GM21529 (cell line): Measurements from ENCODE around the gene TNNC1.

Experiments used
- ATAC-seq: cut with Tn5 transposase; IDR thresholded peaks from one replicate; pipeline ENCODE4 v1.9.1; 2021; ENCODE audit not compliant: unreplicated experiment

The TNNC1 gene

DNA sequence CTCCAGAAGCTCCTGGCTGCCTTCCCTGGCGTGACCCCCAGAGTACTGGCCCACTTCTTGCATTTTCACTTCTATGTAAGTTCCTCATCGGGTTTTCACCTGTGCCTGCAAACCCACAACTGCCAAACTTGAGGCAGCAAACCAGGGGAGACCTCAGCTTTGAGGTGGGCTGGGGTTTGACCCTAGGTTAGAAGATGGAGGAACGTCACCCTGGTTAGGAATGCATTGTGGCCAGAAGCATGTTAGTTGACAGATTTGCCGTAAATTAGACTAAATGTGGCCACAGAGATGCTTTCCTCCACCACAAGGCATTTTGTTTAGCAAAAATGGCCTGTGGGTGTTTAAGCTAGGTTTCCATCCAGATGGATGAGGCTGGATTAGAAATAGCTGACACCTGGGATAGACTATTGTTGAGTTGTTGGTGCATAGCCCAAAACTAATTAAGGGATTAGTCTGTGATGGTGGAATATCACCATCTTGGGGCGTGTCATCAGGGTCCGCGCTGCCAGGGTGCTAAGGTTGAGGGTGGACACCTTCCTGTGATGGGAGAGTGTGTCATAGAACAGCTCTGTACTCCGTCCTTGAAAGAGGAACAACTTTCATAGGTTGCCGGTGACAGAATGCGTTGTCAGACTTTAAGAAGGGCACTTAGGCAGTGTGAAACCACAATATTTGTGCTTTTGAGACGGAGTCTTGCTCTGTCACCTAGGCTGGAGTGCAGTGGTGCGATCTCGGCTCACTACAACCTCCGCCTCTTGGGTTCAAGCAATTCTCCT is 5.1 kb upstream of the TNNC1 start:
- ATAC-seq = no peak

DNA sequence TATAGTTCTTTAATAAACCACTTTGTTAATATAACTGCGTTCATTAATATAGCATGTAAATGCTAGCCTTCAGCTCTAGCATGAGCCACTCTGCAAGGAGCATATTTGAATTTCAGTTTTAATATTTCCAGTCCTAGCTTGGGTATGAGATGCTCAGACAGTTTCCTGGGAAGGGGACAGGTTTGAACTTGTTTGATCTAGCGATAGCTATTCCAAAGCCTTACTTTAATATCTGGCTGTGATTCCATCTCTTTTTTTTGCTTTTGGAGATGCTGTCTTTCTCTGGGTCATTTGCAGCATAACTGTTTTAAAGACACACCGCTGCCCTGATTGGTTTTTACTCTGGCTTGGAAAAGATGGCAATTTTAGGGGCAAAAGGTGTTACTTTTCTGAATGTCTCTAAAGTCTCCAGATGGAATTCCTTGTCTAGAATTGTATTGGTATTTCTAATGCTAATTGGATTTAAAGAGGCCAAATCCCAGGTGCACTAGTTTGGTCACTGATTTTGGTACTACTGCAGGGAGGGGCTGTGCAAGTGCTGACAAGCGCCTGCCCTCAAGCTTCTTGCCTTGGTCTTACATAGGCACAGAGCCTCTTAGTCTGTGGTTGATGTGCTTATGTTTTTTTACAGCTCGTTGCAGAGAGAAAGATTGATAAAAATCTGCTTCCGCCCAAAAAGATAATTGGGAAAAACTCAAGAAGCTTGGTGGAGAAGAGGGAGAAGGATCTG is 4.4 kb upstream of the TNNC1 start:
- no peak for ATAC-seq

DNA sequence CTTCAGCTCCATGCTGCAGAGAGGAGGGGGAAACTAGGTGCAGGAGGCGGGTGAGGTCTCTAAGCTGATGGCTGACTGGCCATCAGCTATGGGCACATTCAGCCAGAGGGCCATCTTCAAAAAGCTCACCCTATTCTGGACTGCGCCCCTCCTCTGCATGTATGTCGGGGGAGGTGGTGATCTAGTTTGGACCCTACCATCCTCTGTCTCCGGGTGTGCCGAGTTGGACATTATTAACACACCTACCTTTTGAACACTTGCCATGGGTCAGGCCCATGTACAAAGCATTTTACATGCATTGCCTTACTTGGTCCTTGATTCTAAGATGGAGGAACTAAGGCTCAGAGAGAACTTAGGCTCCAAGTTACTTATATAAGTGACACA is 3.0 kb upstream of the TNNC1 start:
- no peak for ATAC-seq

DNA sequence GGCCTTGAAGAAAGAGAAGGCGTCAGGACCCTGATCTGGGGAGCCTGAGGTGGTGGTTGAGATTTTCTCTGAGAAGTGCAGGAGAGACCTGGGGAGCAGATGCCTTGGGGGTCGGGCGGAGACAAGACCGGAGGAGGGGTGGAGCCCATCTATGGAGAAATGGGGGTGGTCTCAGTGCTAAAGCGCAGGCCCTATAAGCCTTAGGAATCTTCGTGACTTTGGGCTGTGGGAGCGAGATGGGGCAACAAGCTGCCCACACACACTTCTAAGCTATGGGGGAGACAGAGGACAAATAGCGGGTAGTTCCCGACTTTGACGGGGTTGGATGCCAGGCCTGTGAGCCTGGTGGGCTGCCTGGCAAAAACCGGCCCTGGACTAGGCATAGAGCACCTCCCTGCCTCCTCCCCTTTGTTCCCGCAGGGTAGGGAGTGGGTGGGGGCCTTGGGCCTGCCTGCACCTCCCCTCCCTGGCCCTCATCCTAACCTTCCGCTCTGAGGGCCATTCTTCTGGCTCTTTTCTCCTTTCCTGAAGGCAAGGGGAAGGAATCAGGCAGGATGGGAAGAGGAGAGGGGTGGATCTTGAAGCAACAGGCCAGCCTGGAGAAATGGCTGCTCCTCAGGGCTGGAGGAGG is 2.4 kb upstream of the TNNC1 start:
- ATAC-seq = no peak

DNA sequence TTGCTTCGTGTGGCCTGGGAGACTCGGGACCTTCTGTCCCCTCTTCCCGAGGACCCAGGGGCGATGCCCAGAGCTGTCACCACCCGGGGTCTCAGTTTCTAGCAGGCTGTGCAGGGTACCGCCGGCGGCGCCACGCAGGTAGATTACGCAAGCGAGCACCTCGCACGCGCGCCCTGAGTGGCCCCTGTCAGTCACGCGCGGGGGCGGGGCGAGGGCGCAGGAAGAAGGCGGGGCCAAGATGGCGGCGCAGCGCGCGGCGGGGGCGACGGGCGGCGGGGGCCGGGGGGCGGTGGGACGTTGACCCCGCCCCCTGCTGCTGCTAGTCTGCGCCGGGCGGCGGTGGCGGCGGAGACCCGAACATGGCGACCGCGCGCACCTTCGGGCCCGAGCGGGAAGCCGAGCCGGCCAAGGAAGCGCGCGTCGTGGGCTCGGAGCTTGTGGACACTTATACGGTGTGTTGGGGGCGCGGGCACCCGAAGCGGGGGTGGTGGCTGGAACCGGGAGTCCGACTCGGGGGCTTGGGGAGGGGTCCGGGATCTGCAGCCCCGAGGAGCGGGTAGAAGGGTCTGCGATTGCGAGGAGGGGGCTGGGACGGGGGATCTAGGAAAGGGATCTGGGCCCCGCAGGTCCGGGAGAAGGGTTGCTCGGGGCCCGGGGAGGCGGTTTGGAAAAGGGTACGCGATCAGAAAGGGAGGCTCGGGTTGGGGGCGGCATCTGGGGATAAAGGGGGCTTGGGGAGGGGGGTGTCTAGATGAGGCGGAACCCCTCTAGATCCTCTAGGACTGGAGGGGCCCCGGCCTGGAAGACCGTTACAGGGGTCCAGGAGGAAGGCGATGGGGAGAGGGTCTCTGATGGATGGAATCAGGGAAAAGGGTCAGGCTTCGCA is 1.7 kb upstream of the TNNC1 start, which contains the start of gene NISCH:
Gene NISCH (plus strand): TSS at position 322 of the 886 bp plus-strand sequence. CDS start 38 bp downstream, at position 360.
- ATAC-seq = peak; percentile 75

DNA sequence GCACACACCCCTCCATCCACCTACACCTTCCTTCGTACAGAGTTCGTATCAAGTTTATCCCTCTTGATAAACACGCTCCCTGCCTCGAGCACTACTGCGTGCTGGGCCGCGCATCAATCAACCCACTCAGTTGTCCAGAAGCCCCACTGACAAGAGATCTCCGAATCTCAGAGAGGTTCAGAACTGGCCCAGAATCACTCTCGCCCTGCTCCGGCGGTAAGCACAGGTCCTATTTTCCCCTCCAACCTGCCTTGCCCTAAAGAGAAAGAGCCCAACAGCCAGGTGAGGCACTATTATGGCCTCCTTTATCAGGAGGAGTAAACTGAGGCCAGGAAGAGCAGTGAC is 1.1 kb upstream of the TNNC1 start:
- ATAC-seq = no peak

DNA sequence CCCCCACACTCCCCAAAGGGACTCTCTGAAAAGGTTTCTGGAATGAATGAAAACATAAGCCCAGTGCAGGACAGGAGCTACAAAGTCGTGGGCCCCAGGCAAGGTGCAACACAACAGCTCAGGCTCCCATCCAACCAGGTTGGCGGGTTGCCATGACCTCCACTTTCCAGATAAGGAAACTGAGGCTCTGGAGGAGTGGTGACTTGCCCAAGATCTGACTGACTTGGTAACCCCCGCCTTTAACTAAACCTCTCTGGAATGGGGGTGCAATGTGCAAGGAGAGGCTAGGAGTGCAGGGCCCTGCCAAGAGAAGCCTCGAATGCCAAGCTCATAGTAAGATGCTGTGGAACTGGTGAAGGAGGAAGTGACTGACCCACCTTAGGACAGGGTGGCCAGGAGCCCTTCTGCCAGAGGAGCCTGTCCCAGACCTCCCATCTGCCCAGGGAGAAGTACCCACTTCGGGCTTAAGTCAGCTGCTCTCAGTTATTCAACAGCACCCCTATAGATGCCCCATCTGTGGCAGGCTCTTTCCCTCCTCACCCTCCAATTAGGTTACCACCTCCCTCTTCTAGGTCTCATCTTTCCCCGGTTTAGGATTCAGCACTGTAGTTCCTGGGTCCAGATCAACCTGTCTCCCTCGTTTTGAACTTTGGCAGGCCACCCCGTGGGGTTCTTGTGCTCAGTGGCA is 553 bp upstream of the TNNC1 start:
- ATAC-seq = no peak

DNA sequence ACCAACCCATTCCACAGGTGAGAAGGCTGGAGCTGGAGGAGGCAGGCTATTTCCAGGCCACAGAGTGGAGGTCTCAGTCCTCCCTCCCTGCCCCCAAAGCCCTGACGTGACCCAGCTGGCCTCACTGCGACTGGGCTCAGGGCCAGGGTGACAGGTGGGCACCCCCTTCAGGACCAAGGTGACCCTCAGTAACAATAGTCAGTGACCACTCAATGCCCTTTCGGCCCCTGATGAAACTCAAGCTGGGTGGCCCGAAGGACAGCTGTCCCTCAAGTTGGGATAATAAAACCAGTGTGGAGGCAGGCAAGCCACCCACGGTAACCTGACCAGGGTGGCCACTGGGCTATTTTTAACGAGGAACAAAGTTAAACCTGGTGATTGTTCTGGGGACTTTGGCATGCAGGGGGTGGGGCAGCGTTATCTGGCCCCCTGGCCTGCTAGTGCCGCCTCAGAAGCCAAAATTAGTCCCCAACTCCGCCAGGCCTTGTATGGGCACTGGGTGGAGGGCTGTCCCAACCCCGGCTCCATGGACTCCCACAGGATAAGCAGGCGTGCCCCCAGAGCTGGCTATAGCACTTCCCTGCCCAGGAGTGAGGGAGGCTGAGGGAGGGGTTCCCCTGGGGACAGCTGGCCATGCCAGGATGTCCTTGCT is 1.1 kb downstream of the TNNC1 start:
- no peak for ATAC-seq

DNA sequence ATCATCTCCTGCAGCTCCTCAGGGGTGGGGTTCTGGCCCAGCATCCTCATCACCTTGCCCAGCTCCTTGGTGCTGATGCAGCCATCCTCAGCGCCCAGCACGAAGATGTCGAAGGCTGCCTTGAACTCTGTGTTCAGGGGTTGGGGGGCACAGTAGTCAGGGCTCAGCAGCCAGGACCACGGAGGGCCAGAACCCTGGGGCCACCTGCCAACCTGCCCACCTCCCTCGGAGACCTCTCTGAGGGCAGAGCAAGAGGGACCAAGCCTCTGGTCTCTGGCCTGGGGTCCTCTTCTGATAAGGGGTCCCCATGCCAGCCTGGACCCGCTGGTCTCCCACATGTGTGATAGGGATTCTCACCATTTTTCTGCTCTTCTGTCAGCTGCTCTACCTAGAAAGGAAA is 1.7 kb downstream of the TNNC1 start:
- no peak for ATAC-seq

DNA sequence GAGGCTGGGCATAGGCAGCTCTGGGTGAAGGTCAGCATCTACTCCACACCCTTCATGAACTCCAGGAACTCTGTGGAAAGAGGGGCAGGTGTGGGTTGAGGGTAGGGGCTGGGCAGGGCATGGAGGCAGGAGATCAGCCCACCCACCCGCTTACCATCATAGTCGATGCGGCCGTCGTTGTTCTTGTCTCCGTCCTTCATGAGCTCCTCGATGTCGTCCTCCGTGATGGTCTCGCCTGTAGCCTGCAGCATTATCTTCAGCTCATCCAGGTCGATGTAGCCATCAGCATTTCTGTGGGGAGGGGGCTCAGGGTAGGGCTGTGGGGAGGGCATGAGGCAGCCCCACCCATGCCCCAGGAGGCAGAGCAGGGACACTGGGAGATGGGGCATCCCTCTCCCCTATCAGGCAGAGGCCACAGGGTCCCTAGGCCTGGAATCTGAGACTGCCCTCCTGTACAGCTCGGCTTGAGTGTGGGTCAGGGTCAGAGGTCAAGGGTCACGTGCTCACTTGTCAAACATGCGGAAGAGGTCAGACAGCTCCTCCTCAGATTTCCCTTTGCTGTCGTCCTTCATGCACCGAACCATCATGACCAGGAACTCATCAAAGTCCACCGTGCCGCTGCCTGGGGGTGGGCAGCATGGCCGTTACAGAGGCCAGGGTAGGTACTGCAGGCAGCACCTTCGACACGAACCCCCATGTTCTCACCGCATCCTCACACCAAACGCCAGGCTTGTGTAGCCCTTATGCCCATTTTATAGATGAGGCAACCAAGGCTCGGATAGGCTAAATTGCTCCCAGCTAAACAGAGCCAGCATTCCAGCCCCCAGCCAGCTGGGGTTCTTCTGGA is 2.4 kb downstream of the TNNC1 start:
- no peak for ATAC-seq

DNA sequence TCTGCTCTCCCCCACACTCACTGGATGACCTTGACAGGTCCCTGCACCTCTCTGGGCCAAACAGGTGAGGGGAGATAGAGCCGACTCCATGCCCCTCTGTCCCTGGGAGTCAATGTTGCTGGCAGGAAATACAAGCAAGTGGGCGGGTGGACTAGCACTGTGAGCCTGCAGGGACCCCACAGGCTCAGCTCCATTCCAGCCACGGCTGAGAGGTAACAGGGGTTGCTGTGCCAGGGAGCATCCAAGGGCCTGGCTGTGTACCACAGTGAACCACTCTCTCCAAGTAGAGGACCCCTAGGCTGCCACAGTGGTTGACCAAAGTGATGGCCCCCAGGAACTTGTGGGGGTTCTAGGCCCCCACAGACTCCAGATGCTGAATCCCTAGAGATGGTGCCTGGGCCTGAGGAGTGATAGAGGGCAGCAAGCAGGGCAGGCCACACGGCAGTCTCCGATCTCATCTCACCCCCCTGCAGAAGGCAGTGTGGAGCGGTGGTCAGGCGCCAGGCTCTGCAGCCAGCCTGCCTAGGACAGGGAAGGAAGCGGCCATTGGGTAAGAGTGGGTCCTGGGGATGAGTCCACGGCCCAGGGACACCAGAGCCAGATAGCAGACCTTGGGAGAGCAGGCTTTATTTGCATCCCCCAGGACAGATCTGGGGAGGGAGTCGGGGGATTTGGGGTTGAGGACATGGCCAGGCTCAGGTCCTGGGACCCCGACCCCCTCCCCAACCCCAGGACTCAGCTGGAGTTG is 3.2 kb downstream of the TNNC1 start:
- no peak for ATAC-seq

DNA sequence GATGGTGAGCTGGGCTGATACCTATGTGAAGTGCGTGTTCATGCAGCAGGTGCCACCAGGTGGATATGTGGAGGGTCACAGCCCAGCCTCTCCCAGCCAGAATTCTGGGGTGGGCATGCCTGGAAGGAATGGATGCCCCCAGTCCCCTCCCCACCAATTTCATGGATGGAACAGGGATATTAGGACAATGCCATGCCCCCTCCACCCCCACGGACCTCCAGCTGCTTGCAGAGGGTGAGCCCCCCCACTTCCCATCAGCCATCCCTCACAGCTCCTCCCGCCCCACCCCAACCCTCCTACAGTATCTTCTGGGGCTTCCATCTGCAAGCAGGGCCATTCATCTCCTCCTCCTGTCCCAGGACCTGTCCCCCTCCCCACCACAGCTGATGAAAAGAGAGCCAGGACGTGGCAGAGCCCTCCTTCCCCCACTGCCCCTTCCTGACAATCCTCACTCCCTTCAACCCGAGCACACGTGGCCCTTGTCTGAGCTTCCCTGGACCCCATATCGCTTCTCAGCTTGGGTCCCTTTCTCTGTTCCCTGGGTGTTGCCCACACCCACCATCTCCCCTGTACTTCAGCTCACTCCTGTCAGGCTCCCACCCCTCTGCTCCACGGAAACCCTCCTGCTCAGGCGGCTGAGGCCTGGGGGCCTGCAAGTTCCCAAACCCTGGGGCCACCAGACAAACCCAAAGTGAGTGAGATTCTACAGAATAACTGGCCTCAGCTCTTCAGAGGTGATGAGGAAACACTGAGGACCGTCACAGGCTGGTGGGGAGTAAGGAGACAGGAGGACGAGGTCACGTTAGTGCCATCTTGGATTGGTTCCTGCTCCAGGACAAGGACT is 6.1 kb downstream of the TNNC1 start:
- ATAC-seq = no peak

DNA sequence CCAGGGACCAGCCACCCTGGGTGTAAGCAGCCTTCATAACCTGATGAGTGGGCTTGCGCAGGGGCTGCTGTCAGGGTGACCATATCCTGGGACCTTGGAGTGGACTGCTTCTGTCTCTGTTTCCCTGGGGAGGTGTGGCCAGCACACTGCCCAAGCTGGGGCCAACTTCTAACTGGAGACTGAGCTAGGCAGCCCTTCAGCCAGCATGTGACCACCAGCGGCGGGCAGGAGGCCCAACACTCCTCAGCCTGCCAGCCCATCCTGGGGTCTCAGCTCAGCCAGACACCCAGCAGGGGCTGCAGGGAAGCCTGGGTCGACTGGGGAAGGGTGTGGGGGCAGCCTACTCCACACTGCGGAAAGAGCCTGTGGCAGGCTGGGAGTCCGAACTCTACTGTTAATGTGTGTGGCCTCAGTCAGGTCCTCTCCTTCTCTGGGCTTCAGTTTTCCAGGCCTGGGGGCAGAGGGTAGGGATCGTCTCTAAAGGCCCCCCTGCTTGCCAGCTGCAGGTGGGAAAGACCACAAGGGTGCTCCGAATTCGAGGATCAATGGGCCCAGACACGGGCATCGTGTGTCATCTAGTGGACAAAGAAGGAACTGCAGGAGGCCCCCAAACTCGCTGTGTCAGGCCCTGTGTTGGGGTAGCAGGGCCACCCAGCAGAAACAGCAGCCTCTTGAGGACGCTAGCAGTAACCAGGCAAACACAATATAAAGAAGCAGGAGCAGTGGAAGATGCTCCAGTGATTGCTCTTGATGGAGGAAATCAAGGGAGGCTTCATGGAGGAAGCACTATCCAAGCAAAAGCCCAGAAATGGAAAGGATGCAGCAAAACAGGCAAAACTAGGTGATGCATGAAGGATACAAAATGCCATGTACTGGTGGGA is 7.0 kb downstream of the TNNC1 start:
- no peak for ATAC-seq

DNA sequence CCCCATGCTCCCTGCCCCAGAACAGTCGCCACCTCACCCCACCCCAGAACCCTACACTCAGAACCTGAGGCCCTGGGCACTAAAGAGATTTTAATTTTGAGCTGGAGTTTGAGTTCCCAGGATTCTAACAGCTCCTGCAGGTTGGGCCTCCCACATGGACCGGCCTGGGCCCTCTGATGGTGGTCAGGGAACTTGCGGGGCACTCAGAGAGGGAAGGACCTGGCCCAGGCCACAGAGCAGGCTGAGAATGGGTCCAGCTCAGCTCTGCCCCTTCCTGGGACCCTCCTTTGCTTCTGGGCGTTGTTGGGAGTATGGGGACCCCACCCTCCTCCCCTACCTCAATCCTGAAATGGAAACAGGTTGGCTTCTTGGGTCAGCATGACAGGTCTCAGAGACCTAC is 7.8 kb downstream of the TNNC1 start:
- ATAC-seq = no peak

DNA sequence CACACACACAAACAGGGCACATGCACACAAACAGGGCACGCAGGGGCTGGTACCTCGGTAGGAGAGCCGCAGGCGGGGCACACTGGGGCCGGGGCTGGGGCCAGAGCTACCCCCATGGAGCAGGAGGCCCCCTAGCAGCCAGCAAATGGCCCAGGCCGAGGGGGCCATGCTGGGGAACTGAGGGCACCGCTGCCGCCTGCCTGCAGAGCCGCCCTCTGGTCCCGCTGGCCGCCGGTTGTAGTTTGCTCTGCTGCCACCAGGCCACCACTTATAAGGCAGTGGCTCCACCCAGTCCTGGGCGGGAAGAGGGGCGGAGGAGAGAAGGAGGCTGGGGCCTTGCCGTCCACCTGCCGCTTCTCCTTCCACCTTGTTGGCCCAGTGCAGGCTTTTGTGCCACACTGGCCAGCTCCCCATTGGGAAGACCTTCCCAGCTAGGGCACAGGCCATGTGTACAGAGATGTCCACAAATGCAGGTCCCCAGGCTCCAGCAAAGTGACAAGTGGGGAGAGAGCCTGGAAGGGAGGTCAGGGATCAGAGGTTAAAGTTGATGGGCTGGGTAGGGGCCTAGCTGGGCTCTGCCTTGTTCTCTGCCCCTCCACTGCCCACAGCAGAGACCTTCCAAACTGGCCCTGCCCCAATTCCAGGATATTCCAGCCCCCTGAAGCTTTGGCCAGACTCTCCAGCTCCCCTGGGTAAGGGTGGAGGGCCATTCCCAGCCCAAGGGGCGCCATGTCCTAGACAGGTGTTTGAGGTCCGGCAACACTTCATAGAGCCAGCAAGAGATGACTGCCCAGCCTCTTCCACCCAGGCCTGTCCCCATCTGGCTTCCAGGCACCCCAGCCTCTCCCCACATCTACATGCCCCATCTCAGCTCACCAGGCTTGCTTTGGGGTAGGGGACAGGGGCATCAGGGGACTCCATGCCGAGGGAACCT is 8.7 kb downstream of the TNNC1 start, which contains the start of gene SEMA3G:
Gene SEMA3G (minus strand): TSS at position 244 of the 934 bp plus-strand sequence. CDS start 76 bp downstream, at position 168.
- peak; percentile 82 for ATAC-seq
